Body of pancreas (tissue), 4 donors: Measurements from ENCODE around the gene SLC5A5.

Experiments
- POLR2A ChIP-seq, 3 donors: fragments of 450-650 bp; IDR thresholded peaks; one replicate each; pipeline ENCODE4 v1.6.1; 2016; ENCODE audit warnings: antibody characterized with exemption in 3 of 3, mild to moderate bottlenecking in 2 of 3
- TF ChIP-seq, protein P1 (sequence below), 7 experiments: fragments of 450-650 bp in 4 of 7; fragments of 200-600 bp in 3 of 7; sonication (generic) in 3 of 7; IDR thresholded peaks; one replicate each; pipeline ENCODE4 v1.5.1; 2016 to 2019; ENCODE audit warnings: antibody characterized with exemption in 7 of 7

GRCh38 chr19:17841810-17842662 lies 29.7 kb upstream of the SLC5A5 start:
- TF ChIP-seq, protein P1, sequence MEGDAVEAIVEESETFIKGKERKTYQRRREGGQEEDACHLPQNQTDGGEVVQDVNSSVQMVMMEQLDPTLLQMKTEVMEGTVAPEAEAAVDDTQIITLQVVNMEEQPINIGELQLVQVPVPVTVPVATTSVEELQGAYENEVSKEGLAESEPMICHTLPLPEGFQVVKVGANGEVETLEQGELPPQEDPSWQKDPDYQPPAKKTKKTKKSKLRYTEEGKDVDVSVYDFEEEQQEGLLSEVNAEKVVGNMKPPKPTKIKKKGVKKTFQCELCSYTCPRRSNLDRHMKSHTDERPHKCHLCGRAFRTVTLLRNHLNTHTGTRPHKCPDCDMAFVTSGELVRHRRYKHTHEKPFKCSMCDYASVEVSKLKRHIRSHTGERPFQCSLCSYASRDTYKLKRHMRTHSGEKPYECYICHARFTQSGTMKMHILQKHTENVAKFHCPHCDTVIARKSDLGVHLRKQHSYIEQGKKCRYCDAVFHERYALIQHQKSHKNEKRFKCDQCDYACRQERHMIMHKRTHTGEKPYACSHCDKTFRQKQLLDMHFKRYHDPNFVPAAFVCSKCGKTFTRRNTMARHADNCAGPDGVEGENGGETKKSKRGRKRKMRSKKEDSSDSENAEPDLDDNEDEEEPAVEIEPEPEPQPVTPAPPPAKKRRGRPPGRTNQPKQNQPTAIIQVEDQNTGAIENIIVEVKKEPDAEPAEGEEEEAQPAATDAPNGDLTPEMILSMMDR (IDR thresholded peaks at IDR 0.05) = no peak
- TF ChIP-seq POLR2A (IDR thresholded peaks at IDR 0.05) = no peak
